Loucy (cell line): ENCODE measurements around the gene NXN.

Source experiments
- H2AFZ ChIP-seq: fragments of 200-600 bp; sonication (generic); 2 replicates; pipeline ENCODE4 v1.6.0; 2016; ENCODE audit warnings: antibody characterized with exemption, mild to moderate bottlenecking, low read length, moderate library complexity
- H3F3A ChIP-seq: fragments of 200-600 bp; 2 replicates; pipeline ENCODE4 v1.6.0; 2016; ENCODE audit warnings: antibody characterized with exemption, low read depth, mild to moderate bottlenecking
- H3K27me3 ChIP-seq: fragments of 200-600 bp; sonication (generic); 2 replicates; pipeline ENCODE4 v1.6.1; 2014; ENCODE audit warnings: low read length, mild to moderate bottlenecking; ENCODE audit not compliant: insufficient read depth, poor library complexity, severe bottlenecking
- H3K36me3 ChIP-seq: fragments of 200-600 bp; sonication (generic); 2 replicates; pipeline ENCODE4 v1.6.1; 2016; ENCODE audit warnings: low read length; ENCODE audit not compliant: insufficient read depth
- H3K4me1 ChIP-seq: fragments of 200-600 bp; sonication (generic); 2 replicates; pipeline ENCODE4 v1.5.1; 2014; ENCODE audit warnings: low read length, mild to moderate bottlenecking; ENCODE audit not compliant: insufficient read depth, poor library complexity, severe bottlenecking
- H3K4me2 ChIP-seq: fragments of 200-600 bp; sonication (generic); 2 replicates; pipeline ENCODE4 v1.6.0; 2014; ENCODE audit warnings: antibody characterized with exemption, low read length, low read depth, mild to moderate bottlenecking; ENCODE audit not compliant: poor library complexity, severe bottlenecking
- H3K4me3 ChIP-seq: fragments of 200-600 bp; sonication (generic); 2 replicates; pipeline ENCODE4 v1.5.1; 2014; ENCODE audit warnings: low read length, mild to moderate bottlenecking, mixed read lengths; ENCODE audit not compliant: poor library complexity, severe bottlenecking
- H3K79me2 ChIP-seq: fragments of 200-600 bp; sonication (generic); 2 replicates; pipeline ENCODE4 v1.6.1; 2014; ENCODE audit warnings: low read length; ENCODE audit not compliant: insufficient read depth
- H3K9ac ChIP-seq: fragments of 200-600 bp; sonication (generic); 2 replicates; pipeline ENCODE4 v1.6.0; 2014; ENCODE audit warnings: mild to moderate bottlenecking, low read depth, low read length, moderate library complexity; ENCODE audit not compliant: poor library complexity, severe bottlenecking
- H3K9me2 ChIP-seq: fragments of 200-600 bp; sonication (generic); replicated peaks from 2 replicates; pipeline ENCODE4 v1.6.1; 2016; ENCODE audit warnings: low read depth, low read length, mixed read lengths
- H3K9me3 ChIP-seq: fragments of 200-600 bp; sonication (generic); 2 replicates; pipeline ENCODE4 v1.6.1; 2014; ENCODE audit warnings: mild to moderate bottlenecking, antibody characterized with exemption, low read length, low read depth; ENCODE audit not compliant: insufficient read depth
- H4K20me1 ChIP-seq: fragments of 200-600 bp; sonication (generic); 2 replicates; pipeline ENCODE4 v1.6.0; 2014; ENCODE audit warnings: antibody characterized with exemption, low read length, mild to moderate bottlenecking; ENCODE audit not compliant: insufficient read depth, poor library complexity, severe bottlenecking
- CTCF ChIP-seq: fragments of 200-600 bp; sonication (generic); conservative IDR thresholded peaks from 2 replicates; pipeline ENCODE4 v1.5.1; 2014; ENCODE audit warnings: mild to moderate bottlenecking, antibody characterized with exemption, low read length
- EZH2phosphoT487 ChIP-seq: fragments of 200-600 bp; IDR thresholded peaks from 2 replicates; pipeline ENCODE4 v1.6.1; 2018; ENCODE audit warnings: antibody characterized with exemption, mild to moderate bottlenecking, moderate library complexity, borderline replicate concordance

The NXN gene

GRCh38 chr17:814371-814770 lies 165.2 kb downstream of the NXN start:
- Histone ChIP-seq H3K9me3 (no peaks in the 10 kb centered on the region; the same call in 1 of the 2 replicates), H3K4me3 (no peak overlapping the region), H3F3A (no peaks in the 10 kb centered on the region), H4K20me1 (no peaks in the 10 kb centered on the region), H3K4me2 (no peak overlapping the region), H3K4me1 (no peaks in the 10 kb centered on the region), H3K36me3 (no peaks in the 10 kb centered on the region), H3K9me2 (no peaks in the 10 kb centered on the region), H3K9ac (no peak overlapping the region), H3K27me3 (no peaks in the 10 kb centered on the region), H2AFZ (no peak overlapping the region), H3K79me2 (no peaks in the 10 kb centered on the region)
- no peak for TF ChIP-seq EZH2phosphoT487
- no peak for TF ChIP-seq CTCF

- Histone ChIP-seq H3K4me2 (no peak overlapping the region), H3K9me2 (no peaks in the 10 kb centered on the region), H3K36me3 (no peaks in the 10 kb centered on the region)
Measured at GRCh38 chr17:812638-813204, 166.9 kb downstream of the NXN start.

GRCh38 chr17:811051-811784 lies 168.4 kb downstream of the NXN start:
- Histone ChIP-seq H3K27me3 (no peaks in the 10 kb centered on the region), H3K9ac (no peak overlapping the region), H3K36me3 (no peaks in the 10 kb centered on the region), H3K4me2 (no peak overlapping the region), H3K79me2 (no peaks in the 10 kb centered on the region), H3K4me1 (no peaks in the 10 kb centered on the region), H2AFZ (no peak overlapping the region), H3K9me2 (no peaks in the 10 kb centered on the region), H4K20me1 (no peaks in the 10 kb centered on the region), H3K9me3 (no peaks in the 10 kb centered on the region; the same call in 1 of the 2 replicates), H3K4me3 (no peak overlapping the region), H3F3A (no peaks in the 10 kb centered on the region)
- TF ChIP-seq EZH2phosphoT487 (no peak), CTCF (no peak)

More at GRCh38 chr17:812638-813204, 166.9 kb downstream of the NXN start:
- no peaks in the 10 kb centered on the region for H4K20me1 ChIP-seq
- no peaks in the 10 kb centered on the region for H3F3A ChIP-seq
- H3K9ac ChIP-seq = no peak overlapping the region
- no peaks in the 10 kb centered on the region for H3K4me1 ChIP-seq
- TF ChIP-seq CTCF (no peak), EZH2phosphoT487 (no peak)
- no peaks in the 10 kb centered on the region for H3K27me3 ChIP-seq
- no peak overlapping the region for H2AFZ ChIP-seq
- no peak overlapping the region for H3K4me3 ChIP-seq
- no peaks in the 10 kb centered on the region; the same call in 1 of the 2 replicates for H3K9me3 ChIP-seq
- H3K79me2 ChIP-seq = no peaks in the 10 kb centered on the region
